Fibroblast of skin of back (primary cell): ENCODE results near the gene TMCO4.

Source experiments
- DNase-seq: peaks from one replicate; pipeline ENCODE4 v3.0.0-alpha.2; 2013

Gene TMCO4

GRCh38 chr1:19744886-19745285, 54.8 kb downstream of the TMCO4 start:
- DNase-seq: no peak

GRCh38 chr1:19744335-19744743, 55.4 kb downstream of the TMCO4 start:
- DNase-seq: no peak

GRCh38 chr1:19743793-19744192, 55.9 kb downstream of the TMCO4 start:
- no peak for DNase-seq

GRCh38 chr1:19743180-19743579, 56.5 kb downstream of the TMCO4 start:
- DNase-seq: no peak

GRCh38 chr1:19739628-19740027, 60.1 kb downstream of the TMCO4 start:
- no peak for DNase-seq

GRCh38 chr1:19738669-19739068, 61.0 kb downstream of the TMCO4 start:
- no peak for DNase-seq

GRCh38 chr1:19738076-19738475, 61.6 kb downstream of the TMCO4 start:
- no peak for DNase-seq

GRCh38 chr1:19737104-19737825, 62.5 kb downstream of the TMCO4 start:
- peak; percentile 39 for DNase-seq

GRCh38 chr1:19735440-19736127, 64.1 kb downstream of the TMCO4 start:
- peak; percentile 92 for DNase-seq

- DNase-seq: no peak
Observed at GRCh38 chr1:19734472-19734999, 65.2 kb downstream of the TMCO4 start.

- DNase-seq: no peak
Observed at GRCh38 chr1:19734056-19734455, 65.7 kb downstream of the TMCO4 start.

- DNase-seq: no peak
Observed at GRCh38 chr1:19733615-19734014, 66.1 kb downstream of the TMCO4 start.

- no peak for DNase-seq
Observed at GRCh38 chr1:19731311-19731821, 68.3 kb downstream of the TMCO4 start.

- DNase-seq: no peak
Observed at GRCh38 chr1:19730793-19731192, 68.9 kb downstream of the TMCO4 start.

- no peak for DNase-seq
Observed at GRCh38 chr1:19730232-19730631, 69.5 kb downstream of the TMCO4 start.

- no peak for DNase-seq
Observed at GRCh38 chr1:19728413-19729145, 71.1 kb downstream of the TMCO4 start.

GRCh38 chr1:19725606-19726005, 74.1 kb downstream of the TMCO4 start:
- no peak for DNase-seq

- DNase-seq: no peak
Observed at GRCh38 chr1:19723874-19724273, 75.8 kb downstream of the TMCO4 start.

GRCh38 chr1:19720973-19721372, 78.7 kb downstream of the TMCO4 start:
- no peak for DNase-seq

- no peak for DNase-seq
Observed at GRCh38 chr1:19720174-19720573, 79.5 kb downstream of the TMCO4 start.

GRCh38 chr1:19717467-19717866, 82.2 kb downstream of the TMCO4 start:
- no peak for DNase-seq

GRCh38 chr1:19715334-19716203, 84.1 kb downstream of the TMCO4 start:
- DNase-seq: peak; percentile 94
